Stomach (tissue), 4 donors: Measurements from ENCODE around the gene ABCC1.

ENCODE experiments used
- CTCF ChIP-seq, 7 experiments: fragments of 450-650 bp in 4 of 7; fragments of 200-600 bp in 3 of 7; sonication (generic) in 3 of 7; IDR thresholded peaks; one replicate each; pipeline ENCODE4 v1.5.1; 2016 to 2019; ENCODE audit warnings: antibody characterized with exemption in 7 of 7, control low read depth in 2 of 7, mild to moderate bottlenecking in 1 of 7
- EP300 ChIP-seq: sonication (generic); formaldehyde crosslinking; IDR thresholded peaks from one replicate; pipeline ENCODE4 v1.6.1; 2017; ENCODE audit warnings: antibody characterized with exemption
- POLR2A ChIP-seq, 4 donors: fragments of 450-650 bp; IDR thresholded peaks; one replicate each; pipeline ENCODE4 v1.6.1; 2016; ENCODE audit warnings: antibody characterized with exemption in 4 of 4, control low read depth in 2 of 4, mild to moderate bottlenecking in 1 of 4, moderate library complexity in 1 of 4
- POLR2AphosphoS5 ChIP-seq, 3 donors: sonication (generic); formaldehyde crosslinking; IDR thresholded peaks; one replicate each; pipeline ENCODE4 v1.6.1; 2016; ENCODE audit warnings: antibody characterized with exemption in 3 of 3

GRCh38 chr16:16111639-16112038 lies 162.2 kb downstream of the ABCC1 start:
- TF ChIP-seq CTCF (IDR thresholded peaks at IDR 0.05) (no peak), POLR2AphosphoS5 (IDR thresholded peaks at IDR 0.05) (no peak), POLR2A (IDR thresholded peaks at IDR 0.05) (no peak), EP300 (no peak)
